Measurements from ENCODE around the gene CCP110.

CCP110 gene, protein sequence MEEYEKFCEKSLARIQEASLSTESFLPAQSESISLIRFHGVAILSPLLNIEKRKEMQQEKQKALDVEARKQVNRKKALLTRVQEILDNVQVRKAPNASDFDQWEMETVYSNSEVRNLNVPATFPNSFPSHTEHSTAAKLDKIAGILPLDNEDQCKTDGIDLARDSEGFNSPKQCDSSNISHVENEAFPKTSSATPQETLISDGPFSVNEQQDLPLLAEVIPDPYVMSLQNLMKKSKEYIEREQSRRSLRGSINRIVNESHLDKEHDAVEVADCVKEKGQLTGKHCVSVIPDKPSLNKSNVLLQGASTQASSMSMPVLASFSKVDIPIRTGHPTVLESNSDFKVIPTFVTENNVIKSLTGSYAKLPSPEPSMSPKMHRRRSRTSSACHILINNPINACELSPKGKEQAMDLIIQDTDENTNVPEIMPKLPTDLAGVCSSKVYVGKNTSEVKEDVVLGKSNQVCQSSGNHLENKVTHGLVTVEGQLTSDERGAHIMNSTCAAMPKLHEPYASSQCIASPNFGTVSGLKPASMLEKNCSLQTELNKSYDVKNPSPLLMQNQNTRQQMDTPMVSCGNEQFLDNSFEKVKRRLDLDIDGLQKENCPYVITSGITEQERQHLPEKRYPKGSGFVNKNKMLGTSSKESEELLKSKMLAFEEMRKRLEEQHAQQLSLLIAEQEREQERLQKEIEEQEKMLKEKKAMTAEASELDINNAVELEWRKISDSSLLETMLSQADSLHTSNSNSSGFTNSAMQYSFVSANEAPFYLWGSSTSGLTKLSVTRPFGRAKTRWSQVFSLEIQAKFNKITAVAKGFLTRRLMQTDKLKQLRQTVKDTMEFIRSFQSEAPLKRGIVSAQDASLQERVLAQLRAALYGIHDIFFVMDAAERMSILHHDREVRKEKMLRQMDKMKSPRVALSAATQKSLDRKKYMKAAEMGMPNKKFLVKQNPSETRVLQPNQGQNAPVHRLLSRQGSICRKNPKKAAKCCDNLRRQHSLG

DNA sequence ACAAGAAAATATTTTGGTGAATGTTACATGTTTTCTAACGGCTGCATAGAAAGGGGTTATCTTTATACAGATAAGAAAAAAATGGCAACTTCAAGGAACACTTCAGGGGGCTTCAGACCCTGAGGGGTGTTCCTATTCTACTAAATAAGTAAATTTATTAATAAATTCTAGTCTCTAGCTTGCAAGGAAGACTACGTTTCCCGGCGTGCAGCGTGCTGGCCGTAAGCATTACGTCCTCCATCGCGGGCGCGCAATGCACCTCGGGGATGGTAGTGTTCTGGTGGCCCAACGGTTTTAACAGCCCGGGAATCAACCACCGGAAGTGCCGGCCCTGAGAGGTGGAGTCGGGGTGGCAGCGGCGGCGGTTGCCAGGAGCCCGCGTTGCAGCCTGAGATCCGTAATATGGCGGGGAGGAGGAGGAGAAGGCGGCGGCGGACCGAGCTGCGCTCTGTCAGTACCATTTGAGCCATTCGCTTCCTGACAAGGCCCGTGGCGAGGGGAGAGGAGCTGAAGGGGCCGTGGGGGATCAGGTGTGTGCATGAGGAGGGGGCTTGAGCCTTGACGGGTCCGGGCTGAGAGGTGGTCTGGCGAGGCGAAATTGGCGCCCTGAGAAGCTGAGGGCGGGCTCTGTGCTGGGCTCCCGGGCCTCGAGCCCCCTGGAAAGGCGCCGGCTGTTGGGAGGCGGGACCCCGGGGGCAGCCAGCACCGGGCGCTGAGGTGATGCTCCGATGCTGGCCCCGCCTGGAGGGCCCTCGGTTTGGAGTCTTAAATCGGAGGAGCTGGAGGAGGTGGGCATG lies at the start of gene CCP110:
TSS of gene CCP110 (plus strand) at position 384 of the 797 bp plus-strand sequence. CDS start 3,940 bp downstream, outside the sequence.
- DNase-seq: peak; percentile 91

DNA sequence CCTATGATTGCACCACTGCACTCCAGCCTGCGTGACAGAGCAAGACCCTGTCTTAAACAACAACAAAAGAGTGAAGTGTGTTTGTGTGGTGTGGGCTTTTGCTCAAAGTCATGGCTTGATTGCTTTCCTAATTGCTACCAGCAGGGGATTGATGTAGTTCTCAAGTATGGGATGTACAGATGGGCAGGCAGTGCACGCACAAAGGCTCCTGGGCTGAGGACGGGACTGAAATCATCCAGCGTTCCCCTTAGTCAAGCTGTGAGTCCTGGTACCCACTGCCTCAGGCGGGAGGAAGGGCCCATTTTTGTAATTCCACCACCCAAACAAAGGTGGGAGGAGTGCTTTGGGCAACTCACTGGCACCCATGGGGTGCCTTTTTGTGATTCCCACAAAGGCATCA lies 49.1 kb upstream of the CCP110 start:
- DNase-seq: no peak

DNA sequence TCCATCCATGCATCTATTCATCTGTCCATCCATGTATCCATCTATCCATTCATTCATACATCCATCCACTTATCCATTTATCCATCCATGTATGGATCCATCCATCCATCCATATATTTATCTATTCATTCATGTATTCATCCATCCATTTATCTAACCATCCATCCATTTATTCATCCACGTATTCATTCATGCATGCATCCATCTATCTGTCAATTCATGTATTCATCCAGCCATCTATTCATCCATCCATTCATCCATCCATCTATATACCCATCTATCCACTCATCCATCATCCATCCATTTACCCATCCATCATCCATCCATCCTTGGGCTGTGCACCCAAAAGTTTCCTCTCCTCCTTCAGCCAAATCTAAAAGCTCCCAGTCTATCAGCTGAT lies 45.2 kb upstream of the CCP110 start:
- DNase-seq: no peak

DNA sequence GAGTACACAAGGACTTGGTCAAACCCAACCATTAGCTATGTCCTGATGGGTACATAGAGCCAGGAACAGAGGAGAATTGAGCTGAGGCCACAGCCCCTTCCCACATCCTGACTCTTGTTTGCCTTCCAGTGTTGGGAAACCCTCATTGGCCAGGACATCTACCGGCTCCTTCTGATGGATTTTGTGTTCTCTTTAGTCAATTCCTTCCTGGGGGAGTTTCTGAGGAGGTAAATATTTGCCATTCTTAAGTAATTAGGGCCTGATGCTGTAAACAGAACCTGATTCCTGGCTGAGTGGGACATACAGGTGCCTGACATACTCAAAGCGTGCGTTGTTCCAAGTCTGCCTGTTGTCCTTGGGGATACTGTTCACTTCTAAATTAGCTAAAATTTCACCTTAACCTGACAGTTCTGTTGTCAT lies 44.4 kb upstream of the CCP110 start:
- no peak for DNase-seq

DNA sequence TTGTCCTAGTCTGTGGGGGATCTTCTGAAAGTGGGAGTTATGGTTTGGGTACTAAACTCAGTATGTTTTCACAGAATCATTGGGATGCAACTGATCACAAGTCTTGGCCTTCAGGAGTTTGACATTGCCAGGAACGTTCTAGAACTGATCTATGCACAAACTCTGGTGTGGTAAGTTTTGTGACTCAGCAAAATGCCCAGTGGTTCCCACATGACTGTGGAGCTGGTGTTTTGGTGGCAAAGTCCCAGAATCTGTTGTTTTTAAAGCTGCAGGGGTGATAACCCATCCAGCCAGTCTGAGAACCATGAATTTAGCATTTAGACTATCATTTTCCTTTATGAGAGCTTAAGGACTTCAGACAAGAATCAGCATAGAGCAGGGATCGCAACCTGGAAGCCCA lies 42.4 kb upstream of the CCP110 start:
- no peak for DNase-seq

DNA sequence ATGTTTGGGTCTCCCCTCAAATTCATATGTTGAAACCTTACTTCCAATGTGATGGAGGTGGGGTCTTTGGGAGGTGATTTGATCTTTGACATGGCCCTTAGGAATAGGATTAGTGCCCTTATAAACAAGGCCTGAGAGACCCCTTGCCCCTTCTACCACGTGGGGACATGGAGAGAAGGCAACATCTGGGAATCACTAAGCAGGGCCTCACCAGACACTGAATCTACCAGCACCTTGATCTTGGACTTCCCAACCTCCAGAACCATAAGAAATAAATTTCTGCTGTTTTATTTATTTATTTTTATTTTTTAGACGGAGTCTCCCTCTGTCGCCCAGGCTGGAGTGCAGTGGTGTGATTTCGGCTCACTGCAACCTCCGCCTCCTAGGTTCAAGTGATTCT lies 42.0 kb upstream of the CCP110 start:
- DNase-seq: no peak

DNA sequence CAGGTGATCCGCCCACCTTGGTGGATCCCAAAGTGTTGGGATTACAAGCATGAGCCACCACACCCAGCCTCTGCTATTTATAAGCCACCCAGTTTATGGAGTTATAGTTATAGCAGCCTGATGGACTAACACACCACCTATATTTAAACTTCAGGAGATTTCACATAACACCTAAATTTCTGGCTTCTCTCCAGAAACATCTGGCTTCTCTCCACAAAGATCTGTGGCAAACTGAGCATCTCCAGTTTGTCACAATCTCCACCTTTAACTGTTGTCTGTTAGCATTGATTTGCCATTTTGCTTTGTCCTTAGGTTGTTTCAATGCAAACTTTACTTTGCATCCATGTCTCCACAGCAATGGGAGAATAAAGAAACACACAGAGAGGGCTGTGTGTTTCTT lies 41.5 kb upstream of the CCP110 start:
- no peak for DNase-seq

DNA sequence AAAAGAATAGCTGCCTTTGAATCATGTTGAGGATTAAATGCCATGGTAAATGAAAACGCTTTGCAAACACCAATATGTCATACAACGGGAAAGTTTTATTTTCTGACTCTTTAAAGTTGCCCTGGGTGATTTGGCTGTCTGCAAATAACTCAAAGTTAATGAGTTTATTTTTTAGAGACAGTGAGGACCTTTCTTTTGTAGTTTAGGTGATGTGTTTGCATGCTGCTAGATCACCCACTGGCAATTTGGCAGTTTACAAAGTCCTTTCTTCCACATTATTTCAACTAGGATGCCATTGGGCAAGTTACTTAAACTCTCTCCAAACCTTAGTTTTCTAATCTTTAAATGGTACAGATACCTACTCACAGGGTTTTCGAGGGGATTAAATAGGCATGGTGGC lies 39.6 kb upstream of the CCP110 start:
- no peak for DNase-seq

DNA sequence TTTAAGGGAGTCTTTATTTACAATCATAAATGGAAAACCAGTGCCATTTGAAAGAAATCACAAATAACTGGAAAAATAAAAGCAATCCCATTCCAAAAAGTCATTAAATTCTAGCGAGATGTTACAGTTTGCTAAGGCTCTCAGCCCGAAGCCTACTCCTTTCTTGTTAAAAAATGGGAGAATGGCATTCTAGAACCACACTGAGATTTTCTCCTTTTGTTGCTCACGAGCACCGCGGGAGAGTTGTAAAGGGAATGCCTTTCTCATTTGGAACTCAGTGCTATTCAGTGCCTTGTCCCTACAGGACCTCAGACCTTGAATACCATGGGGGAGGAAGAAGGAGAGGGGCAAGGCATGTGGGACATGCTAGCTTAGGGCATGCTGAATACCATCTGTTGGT lies 38.1 kb upstream of the CCP110 start:
- DNase-seq: no peak

DNA sequence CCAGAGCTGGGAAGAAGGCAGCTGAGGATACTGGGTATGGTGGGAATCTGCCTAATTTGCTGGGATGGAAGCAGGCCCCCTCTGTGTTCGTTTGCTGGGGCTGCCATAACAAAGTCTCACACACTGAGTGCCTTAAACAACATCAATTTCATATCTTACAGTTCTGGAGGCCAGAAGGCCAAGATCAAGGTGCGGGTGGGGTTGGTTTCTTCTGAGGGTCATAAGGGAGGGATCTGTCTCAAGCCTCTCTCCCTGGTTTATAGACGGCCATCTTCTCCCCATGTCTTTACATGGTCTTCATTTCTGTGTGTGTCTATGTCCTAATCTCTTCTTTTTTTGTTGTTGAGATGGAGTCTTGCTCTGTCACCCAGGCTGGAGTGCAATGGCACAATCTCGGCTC lies 37.7 kb upstream of the CCP110 start:
- DNase-seq: no peak

DNA sequence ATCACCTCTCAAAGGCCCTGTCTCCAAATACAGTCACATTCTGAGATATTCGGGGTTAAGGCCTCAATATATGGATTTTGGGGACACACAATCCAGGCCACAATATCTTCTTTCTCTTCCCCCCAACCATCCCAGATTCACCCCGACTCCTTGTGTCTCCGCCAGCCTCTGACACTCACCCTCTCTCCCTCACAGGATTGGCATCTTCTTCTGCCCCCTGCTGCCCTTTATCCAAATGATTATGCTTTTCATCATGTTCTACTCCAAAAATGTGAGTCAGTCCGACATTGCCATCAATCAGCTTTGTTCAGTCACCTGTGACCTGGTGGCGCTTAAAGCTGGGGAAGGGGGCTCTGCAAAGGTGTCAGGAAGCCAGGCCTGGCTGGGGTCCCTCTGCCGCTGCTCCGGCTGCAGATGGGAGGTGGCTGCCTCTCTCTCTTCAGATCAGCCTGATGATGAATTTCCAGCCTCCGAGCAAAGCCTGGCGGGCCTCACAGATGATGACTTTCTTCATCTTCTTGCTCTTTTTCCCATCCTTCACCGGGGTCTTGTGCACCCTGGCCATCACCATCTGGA lies 36.9 kb upstream of the CCP110 start:
- DNase-seq: no peak

DNA sequence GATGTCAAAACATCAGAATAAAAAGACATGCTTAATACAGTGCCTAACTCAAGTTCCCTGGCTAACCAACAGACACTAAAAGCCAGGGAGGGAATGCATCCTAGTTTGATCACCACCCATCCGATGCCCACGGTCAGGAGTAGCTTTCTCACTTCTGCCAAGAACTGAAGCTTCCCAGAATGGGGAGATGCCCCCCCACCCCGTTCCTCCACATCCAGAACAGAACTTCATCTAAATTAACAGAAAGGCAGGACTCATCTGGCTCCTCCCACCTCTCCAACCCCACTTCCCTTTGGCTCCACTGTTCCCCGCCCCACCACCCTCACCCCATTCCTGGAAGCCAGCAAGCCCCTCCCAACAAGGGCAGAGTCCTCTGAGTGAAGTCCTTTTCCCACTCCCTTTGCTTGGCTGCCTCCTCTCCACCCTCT lies 35.5 kb upstream of the CCP110 start:
- DNase-seq: no peak

DNA sequence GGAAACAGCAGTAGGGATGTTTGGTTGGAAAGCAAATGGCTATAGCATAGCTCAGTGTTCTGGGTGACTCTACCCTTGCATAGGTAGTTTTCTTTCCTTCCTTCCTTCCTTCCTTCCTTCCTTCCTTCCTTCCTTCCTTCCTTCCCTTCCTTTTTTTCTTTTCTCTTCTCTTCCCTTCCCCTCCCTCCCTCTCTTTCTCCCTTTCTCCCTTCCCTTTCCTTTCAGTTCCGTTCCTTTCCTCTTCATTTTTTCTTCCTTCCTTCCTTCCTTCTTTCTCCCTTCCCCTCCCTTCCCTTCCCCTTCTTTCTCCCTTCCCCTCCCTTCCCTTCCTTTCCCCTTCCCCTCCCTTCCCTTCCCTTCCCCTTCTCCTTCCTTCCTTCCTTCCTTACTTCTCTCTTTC lies 33.1 kb upstream of the CCP110 start:
- no peak for DNase-seq

DNA sequence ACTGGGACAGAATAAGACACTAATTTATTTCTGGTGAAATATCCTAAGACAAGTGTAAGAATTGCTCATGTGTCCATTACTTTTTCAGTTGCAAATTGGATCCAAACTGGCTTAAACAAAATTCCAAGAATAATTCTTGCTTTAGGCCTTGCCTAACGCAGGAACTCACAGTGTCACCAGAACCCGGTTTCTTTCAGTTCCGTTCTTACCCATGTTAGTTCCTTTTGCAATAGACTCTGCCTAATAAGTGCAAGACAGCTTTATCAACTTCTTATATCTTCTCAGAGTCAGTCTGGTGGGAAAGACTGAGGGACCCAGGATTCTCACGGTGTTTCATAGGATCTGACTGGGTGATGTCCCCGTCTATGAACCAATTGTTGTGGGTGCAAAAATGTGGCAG lies 26.6 kb upstream of the CCP110 start:
- no peak for DNase-seq

DNA sequence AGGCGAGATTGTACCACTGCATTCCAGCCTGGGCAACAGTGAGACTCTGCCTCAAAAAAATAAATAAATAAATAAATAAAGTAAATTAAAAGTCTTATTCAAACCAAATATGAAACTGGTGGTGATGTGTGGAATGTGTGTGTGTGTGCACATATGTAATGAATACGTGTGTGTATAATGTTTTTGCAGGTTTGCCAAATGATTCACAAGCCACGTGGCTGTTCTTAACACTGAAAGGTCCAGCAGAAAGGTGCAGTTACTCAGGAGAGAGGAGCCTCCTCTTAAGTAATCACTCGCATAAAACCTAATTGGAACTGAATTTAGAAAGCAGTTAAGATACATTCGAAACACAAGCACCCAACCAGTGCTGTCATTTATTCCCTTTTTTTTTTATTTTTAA lies 24.7 kb upstream of the CCP110 start:
- no peak for DNase-seq

DNA sequence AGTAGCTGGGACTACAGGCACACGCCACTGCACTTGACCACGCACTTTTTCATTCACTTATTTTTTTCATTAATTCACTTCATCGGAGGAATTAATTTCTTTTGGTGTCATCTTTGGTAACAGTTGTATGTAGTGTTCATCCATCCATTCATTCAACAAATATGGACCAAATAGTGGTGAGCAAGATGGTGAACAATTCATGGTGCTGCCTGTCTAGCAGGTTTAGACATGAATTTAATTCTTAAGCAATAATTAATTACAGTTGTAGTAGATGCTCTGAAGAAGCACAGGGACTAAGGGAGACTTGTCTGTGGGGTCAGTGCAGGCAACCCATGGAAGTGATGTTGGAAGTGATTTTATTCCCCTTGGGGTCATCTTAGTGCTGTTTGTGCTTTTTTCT lies 24.3 kb upstream of the CCP110 start:
- DNase-seq: no peak

DNA sequence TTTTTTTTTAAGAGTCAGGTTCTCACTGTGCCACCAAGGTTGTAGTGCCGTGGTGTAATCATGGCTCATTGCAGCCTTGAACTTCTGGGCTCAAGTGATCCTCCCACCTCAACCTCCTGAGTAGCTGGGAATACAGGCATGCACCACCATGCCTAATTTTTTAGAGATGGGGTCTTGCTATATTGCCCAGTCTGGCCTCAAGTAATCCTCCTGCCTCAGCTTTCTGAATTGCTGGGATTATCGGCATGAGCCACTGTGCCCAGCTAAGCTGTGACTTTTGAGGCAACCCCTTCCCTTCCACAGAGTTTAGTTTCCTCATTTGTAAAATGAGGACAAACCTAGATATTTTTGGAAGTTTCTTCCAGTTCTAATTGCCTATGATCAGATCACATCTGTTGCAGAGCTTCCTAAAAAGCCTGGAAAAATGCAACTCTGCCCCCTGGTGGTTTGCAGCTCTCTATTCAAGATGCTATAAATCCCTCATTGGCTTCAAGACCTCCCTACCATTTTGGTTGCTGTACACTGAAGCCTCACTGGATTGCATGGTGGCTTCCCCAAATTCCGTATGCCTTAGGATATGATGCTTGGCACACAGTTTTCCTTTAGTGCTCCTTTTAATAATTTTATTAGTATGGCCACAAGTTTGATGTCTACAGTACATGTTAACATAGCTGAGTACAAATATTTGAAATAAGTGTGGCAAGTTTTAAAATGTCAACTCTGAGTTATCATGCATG lies 21.2 kb upstream of the CCP110 start:
- DNase-seq: peak; percentile 42

DNA sequence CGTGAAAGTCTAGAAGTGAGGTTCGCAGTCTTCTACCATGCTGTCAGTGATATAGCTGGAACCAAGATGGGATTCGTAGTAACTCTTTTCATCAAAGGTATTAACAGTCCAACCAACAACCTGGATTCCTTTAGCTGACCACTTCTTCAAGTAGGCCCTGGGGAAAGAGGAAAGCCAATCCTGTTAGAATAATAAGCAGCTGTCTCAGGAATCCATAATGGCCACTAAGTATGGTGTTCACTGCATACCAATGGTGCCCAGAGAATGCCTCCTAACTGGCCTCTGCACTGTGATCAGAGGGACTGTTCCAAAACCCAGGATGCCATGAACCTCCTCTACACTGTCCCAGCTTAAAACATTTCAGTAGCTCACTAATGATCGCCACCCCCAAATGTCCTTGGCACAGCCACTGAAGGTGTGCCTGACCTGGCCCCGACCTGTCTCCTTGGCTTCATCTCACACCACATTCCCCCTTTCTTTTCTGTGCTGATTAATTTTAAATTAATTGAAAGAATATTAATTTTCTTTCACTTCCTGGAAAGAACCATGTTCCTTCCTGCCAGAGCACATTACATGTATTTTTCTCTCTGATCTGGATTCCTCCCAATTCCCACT lies 20.2 kb upstream of the CCP110 start:
- DNase-seq: no peak

DNA sequence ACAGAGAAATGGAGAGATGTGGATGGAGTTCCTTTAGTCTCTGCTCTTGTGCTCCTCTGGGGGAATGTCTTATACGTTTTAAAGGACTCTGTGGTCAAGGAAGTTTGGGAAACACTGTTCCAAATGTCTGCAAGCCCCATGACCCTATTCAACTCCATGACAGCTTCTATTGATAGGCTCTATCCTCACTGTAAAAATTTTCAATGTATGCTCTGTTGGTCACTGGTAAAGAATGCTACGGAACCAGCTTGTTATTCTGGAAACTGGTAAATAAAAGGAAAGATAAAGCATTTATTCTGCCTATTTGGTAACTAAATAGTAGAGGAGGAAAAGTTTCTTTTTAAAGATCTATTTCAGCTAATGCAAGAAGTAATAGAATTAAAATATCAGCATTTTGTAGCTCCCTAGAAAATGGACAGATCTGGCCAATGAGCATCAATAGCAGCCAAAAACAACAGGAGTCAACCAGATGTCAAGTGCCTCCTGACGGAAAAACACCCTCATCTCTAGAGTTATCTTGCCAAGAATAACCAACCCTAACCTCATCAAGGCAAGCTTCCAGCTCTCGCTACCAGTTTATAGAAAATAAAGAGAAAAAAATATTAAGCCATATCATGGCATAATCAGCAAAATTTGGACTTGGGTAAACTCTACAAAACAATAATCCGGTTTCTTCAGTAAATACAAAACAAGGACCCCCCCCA lies 18.0 kb upstream of the CCP110 start:
- no peak for DNase-seq

DNA sequence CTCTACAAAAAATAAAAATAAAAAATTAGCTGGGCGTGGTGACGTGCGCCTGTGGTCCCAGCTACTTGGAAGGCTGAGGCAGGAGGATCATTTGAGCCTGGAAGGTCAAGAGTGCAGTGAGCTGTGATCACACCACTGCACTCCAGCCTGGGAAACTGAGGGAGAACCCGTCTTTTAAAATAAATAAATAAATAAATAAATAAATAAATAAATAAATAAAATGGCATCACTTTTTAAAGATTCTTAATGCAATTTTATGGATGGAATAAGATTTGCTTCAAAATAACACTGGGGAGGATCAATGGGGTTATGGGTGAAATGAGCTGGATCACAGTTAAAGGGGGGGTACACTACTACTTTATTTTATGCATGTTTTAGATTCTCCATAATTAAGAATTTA lies 16.8 kb upstream of the CCP110 start:
- no peak for DNase-seq

DNA sequence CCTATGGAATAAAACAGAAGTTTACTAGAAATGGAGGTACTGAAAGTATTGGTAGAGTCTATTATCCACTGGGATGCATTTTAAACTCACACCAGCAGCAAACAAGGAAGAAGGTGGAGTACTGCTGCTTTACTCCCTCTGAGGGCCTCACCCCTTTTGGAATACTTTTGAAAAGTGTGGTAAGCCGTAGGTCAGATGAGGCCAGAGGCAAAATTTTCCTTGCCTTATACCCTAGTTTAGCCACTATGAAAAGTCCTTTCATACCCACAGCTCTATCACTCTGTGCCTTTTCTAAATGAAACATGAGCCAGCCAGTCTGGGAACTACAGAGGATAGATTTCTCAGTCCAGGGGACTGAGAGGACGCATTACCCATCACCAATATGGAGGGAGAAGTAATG lies 15.9 kb upstream of the CCP110 start:
- no peak for DNase-seq

Data from activated T-cell treated with anti-CD3 and anti-CD28 coated beads, Interleukin-2, amount 50 U/mL, for 1 hour (primary cell).